DND-41 (cell line): ENCODE results near the gene CAMK1.

Experiments used
- ATAC-seq: fragments of 200-7000 bp; cut with Tn5 transposase; 3 replicates; pipeline ENCODE4 v1.9.1; 2021; ENCODE audit warnings: low read depth; ENCODE audit not compliant: insufficient read depth
- DNase-seq: peaks from one replicate; pipeline ENCODE4 v3.0.0-alpha.2; 2020
- H2AFZ ChIP-seq: 2 replicates; pipeline ENCODE4 v1.6.0; 2012; ENCODE audit warnings: low read depth, low read length
- H3K27ac ChIP-seq: 2 replicates; pipeline ENCODE4 v1.5.1; 2012; ENCODE audit warnings: low read length, inconsistent platforms
- H3K27me3 ChIP-seq: fragments of 200-600 bp; sonication (generic); 2 replicates; pipeline ENCODE4 v1.6.0; 2012; ENCODE audit warnings: low read length, mild to moderate bottlenecking, inconsistent platforms; ENCODE audit not compliant: insufficient read depth, poor library complexity
- H3K36me3 ChIP-seq: 2 replicates; pipeline ENCODE4 v1.5.1; 2012; ENCODE audit warnings: low read length, inconsistent platforms; ENCODE audit not compliant: insufficient read depth
- H3K4me1 ChIP-seq: 2 replicates; pipeline ENCODE4 v1.5.1; 2012; ENCODE audit warnings: mild to moderate bottlenecking, low read length; ENCODE audit not compliant: insufficient read depth
- H3K4me2 ChIP-seq: 2 replicates; pipeline ENCODE4 v1.6.0; 2012; ENCODE audit warnings: mild to moderate bottlenecking, moderate library complexity, low read length, inconsistent platforms; ENCODE audit not compliant: insufficient read depth
- H3K4me3 ChIP-seq, 2 experiments: fragments of 200-600 bp in 1 of 2; shearing (Covaris generic) in 1 of 2; 2 replicates each; pipeline ENCODE4 v1.5.1; 2012 to 2016; ENCODE audit warnings: inconsistent platforms in 2 of 2, low read length in 2 of 2, mild to moderate bottlenecking in 2 of 2, low read depth in 1 of 2, moderate library complexity in 1 of 2
- H3K79me2 ChIP-seq: 2 replicates; pipeline ENCODE4 v1.6.0; 2012; ENCODE audit warnings: low read length, inconsistent platforms; ENCODE audit not compliant: insufficient read depth
- H3K9ac ChIP-seq: 2 replicates; pipeline ENCODE4 v1.6.0; 2012; ENCODE audit warnings: low read depth, mild to moderate bottlenecking, inconsistent platforms, low read length, moderate library complexity
- H3K9me3 ChIP-seq: 2 replicates; pipeline ENCODE4 v1.5.1; 2012; ENCODE audit warnings: low read length, moderate library complexity, mild to moderate bottlenecking, inconsistent platforms; ENCODE audit not compliant: insufficient read depth, severe bottlenecking
- H4K20me1 ChIP-seq: 2 replicates; pipeline ENCODE4 v1.6.0; 2012; ENCODE audit warnings: low read length; ENCODE audit not compliant: insufficient read depth
- CTCF ChIP-seq: IDR thresholded peaks from 2 replicates; pipeline ENCODE4 v1.5.1; 2012; ENCODE audit warnings: borderline replicate concordance, low read length, moderate library complexity, mild to moderate bottlenecking; ENCODE audit not compliant: poor library complexity, severe bottlenecking; ENCODE audit errors: extremely low read depth
- EZH2 ChIP-seq: IDR thresholded peaks from 3 replicates; pipeline ENCODE4 v1.6.1; 2012; ENCODE audit warnings: borderline replicate concordance, low read depth, mild to moderate bottlenecking, moderate library complexity, low read length, inconsistent platforms; ENCODE audit not compliant: severe bottlenecking

CAMK1 gene

GRCh38 chr3:9743548-9743947, 26.2 kb downstream of the CAMK1 start:
- 0 out of 2 replicates have a peak, but pooled peaks cover 7% of the 10 kb centered on the region for H3K79me2 ChIP-seq
- no peak overlapping the region for H3K27ac ChIP-seq
- H3K9ac ChIP-seq: no peak overlapping the region
- no peak for ATAC-seq
- H3K36me3 ChIP-seq: peaks cover 100% of the 10 kb centered on the region
- no peak overlapping the region for H2AFZ ChIP-seq
- H3K9me3 ChIP-seq: no peaks in the 10 kb centered on the region
- H3K27me3 ChIP-seq: no peaks in the 10 kb centered on the region
- H4K20me1 ChIP-seq: peaks cover 25% of the 10 kb centered on the region
- no peak for DNase-seq
- H3K4me2 ChIP-seq: no peak overlapping the region
- no peak overlapping the region for H3K4me3 ChIP-seq
- no peak for TF ChIP-seq EZH2
- no peak for TF ChIP-seq CTCF
- H3K4me1 ChIP-seq: no peaks in the 10 kb centered on the region

GRCh38 chr3:9742560-9742959, 27.2 kb downstream of the CAMK1 start:
- DNase-seq: no peak
- ATAC-seq: no peak
- H3K36me3 ChIP-seq: peaks cover 100% of the 10 kb centered on the region
- TF ChIP-seq CTCF (no peak), EZH2 (no peak)
- H3K4me3 ChIP-seq: no peak overlapping the region
- H3K9me3 ChIP-seq: no peaks in the 10 kb centered on the region
- H4K20me1 ChIP-seq: peaks cover 33% of the 10 kb centered on the region
- H3K27me3 ChIP-seq: no peaks in the 10 kb centered on the region
- no peak overlapping the region for H3K27ac ChIP-seq
- no peak overlapping the region for H3K9ac ChIP-seq
- no peak overlapping the region for H2AFZ ChIP-seq
- peaks cover 12% of the 10 kb centered on the region; the same call in 1 of the 2 replicates for H3K79me2 ChIP-seq
- H3K4me1 ChIP-seq: no peaks in the 10 kb centered on the region
- no peak overlapping the region for H3K4me2 ChIP-seq

GRCh38 chr3:9739181-9739580, 30.6 kb downstream of the CAMK1 start:
- DNase-seq: no peak
- ATAC-seq: no peak
- H3K27me3 ChIP-seq: no peaks in the 10 kb centered on the region
- no peak overlapping the region for H3K4me3 ChIP-seq
- TF ChIP-seq EZH2: no peak
- TF ChIP-seq CTCF: no peak
- H4K20me1 ChIP-seq: peaks cover 51% of the 10 kb centered on the region
- peaks cover 42% of the 10 kb centered on the region for H3K79me2 ChIP-seq
- no peaks in the 10 kb centered on the region for H3K9me3 ChIP-seq
- peaks cover 100% of the 10 kb centered on the region for H3K36me3 ChIP-seq
- no peak overlapping the region for H3K9ac ChIP-seq
- no peak overlapping the region for H3K4me2 ChIP-seq
- H2AFZ ChIP-seq: no peak overlapping the region
- peaks cover 10% of the 10 kb centered on the region; the same call in 1 of the 2 replicates for H3K4me1 ChIP-seq
- no peak overlapping the region for H3K27ac ChIP-seq

- ATAC-seq (no peak), DNase-seq (no peak)
- Histone ChIP-seq H2AFZ (no peak overlapping the region), H4K20me1 (peaks cover 67% of the 10 kb centered on the region), H3K27ac (no peak overlapping the region), H3K4me2 (no peak overlapping the region), H3K27me3 (no peaks in the 10 kb centered on the region), H3K9me3 (no peaks in the 10 kb centered on the region), H3K79me2 (peaks cover 65% of the 10 kb centered on the region), H3K36me3 (peaks cover 90% of the 10 kb centered on the region), H3K4me1 (peaks cover 28% of the 10 kb centered on the region), H3K9ac (no peak overlapping the region), H3K4me3 (no peak overlapping the region)
- no peak for TF ChIP-seq EZH2
- no peak for TF ChIP-seq CTCF
These were observed 32.9 kb downstream of the CAMK1 start for GRCh38 chr3:9736831-9737230.
